ENCODE results near the gene KCNMA1.

The KCNMA1 gene

GRCh38 chr10:77266242-77266641, 371.4 kb downstream of the KCNMA1 start:
- TF ChIP-seq ZBTB7A (IDR thresholded peaks at IDR 0.05; ENCODE audit: low read depth) (no peak), CREB1 (IDR thresholded peaks at IDR 0.05; ENCODE audit: low read depth) (no peak), EP300 (IDR thresholded peaks at IDR 0.05; ENCODE audit: borderline replicate concordance) (no peak), FOXM1 (IDR thresholded peaks at IDR 0.05; ENCODE audit: borderline replicate concordance, low read depth) (no peak), YY1 (IDR thresholded peaks at IDR 0.05; ENCODE audit: low read depth) (no peak), RAD21 (IDR thresholded peaks at IDR 0.05; ENCODE audit: low read depth) (no peak), TEAD4 (IDR thresholded peaks at IDR 0.05) (no peak), REST (IDR thresholded peaks at IDR 0.05; ENCODE audit: low read depth) (no peak), NFIC (IDR thresholded peaks at IDR 0.05) (no peak), TAF1 (IDR thresholded peaks at IDR 0.05; ENCODE audit: low read depth) (no peak), CEBPB (IDR thresholded peaks at IDR 0.05) (no peak), MAX (IDR thresholded peaks at IDR 0.05) (no peak), TCF12 (IDR thresholded peaks at IDR 0.05; ENCODE audit: low read depth) (no peak), USF1 (IDR thresholded peaks at IDR 0.05) (no peak)

- no peak for TF ChIP-seq NFIC (IDR thresholded peaks at IDR 0.05)
Observed at GRCh38 chr10:77264527-77264926, 373.1 kb downstream of the KCNMA1 start.

- TF ChIP-seq REST (IDR thresholded peaks at IDR 0.05; ENCODE audit: low read depth) (no peak), CEBPB (IDR thresholded peaks at IDR 0.05) (no peak), CREB1 (IDR thresholded peaks at IDR 0.05; ENCODE audit: low read depth) (no peak), TAF1 (IDR thresholded peaks at IDR 0.05; ENCODE audit: low read depth) (no peak), RAD21 (IDR thresholded peaks at IDR 0.05; ENCODE audit: low read depth) (no peak)
Observed at GRCh38 chr10:77264107-77264506, 373.5 kb downstream of the KCNMA1 start.

GRCh38 chr10:77263700-77264099, 373.9 kb downstream of the KCNMA1 start:
- TF ChIP-seq MAX (IDR thresholded peaks at IDR 0.05) (no peak), TEAD4 (IDR thresholded peaks at IDR 0.05) (no peak), RAD21 (IDR thresholded peaks at IDR 0.05; ENCODE audit: low read depth) (no peak), TAF1 (IDR thresholded peaks at IDR 0.05; ENCODE audit: low read depth) (no peak), EGR1 (IDR thresholded peaks at IDR 0.05) (no peak), TCF12 (IDR thresholded peaks at IDR 0.05; ENCODE audit: low read depth) (no peak), FOXM1 (IDR thresholded peaks at IDR 0.05; ENCODE audit: borderline replicate concordance, low read depth) (no peak), USF1 (IDR thresholded peaks at IDR 0.05) (no peak), CREB1 (IDR thresholded peaks at IDR 0.05; ENCODE audit: low read depth) (no peak), YY1 (IDR thresholded peaks at IDR 0.05; ENCODE audit: low read depth) (no peak)

- TF ChIP-seq CREB1 (IDR thresholded peaks at IDR 0.05; ENCODE audit: low read depth) (no peak), ZBTB7A (IDR thresholded peaks at IDR 0.05; ENCODE audit: low read depth) (no peak), YY1 (IDR thresholded peaks at IDR 0.05; ENCODE audit: low read depth) (no peak), REST (IDR thresholded peaks at IDR 0.05; ENCODE audit: low read depth) (no peak), USF1 (IDR thresholded peaks at IDR 0.05) (no peak), TEAD4 (IDR thresholded peaks at IDR 0.05) (no peak), FOXM1 (IDR thresholded peaks at IDR 0.05; ENCODE audit: borderline replicate concordance, low read depth) (no peak), CEBPB (IDR thresholded peaks at IDR 0.05) (no peak), RAD21 (IDR thresholded peaks at IDR 0.05; ENCODE audit: low read depth) (no peak), TCF12 (IDR thresholded peaks at IDR 0.05; ENCODE audit: low read depth) (no peak), TAF1 (IDR thresholded peaks at IDR 0.05; ENCODE audit: low read depth) (no peak), NFIC (IDR thresholded peaks at IDR 0.05) (no peak), MAX (IDR thresholded peaks at IDR 0.05) (no peak), EGR1 (IDR thresholded peaks at IDR 0.05) (no peak), EP300 (IDR thresholded peaks at IDR 0.05; ENCODE audit: borderline replicate concordance) (no peak)
Observed at GRCh38 chr10:77261146-77261545, 376.5 kb downstream of the KCNMA1 start.

Data from Ishikawa (cell line).